PC-3 (cell line): Measurements from ENCODE around the gene EEF1A2.

ENCODE experiments used
- EZH2 ChIP-seq: fragments of 300-600 bp; sonication (generic); IDR thresholded peaks from one replicate; pipeline ENCODE4 v1.6.1; 2017; ENCODE audit warnings: antibody characterized with exemption, mild to moderate bottlenecking, low read length; ENCODE audit not compliant: unreplicated experiment
- TF ChIP-seq, protein P1 (sequence below): fragments of 300-600 bp; sonication (generic); conservative IDR thresholded peaks from 2 replicates; pipeline ENCODE4 v1.5.1; 2017; ENCODE audit warnings: antibody characterized with exemption, low read depth, mild to moderate bottlenecking, low read length

DNA sequence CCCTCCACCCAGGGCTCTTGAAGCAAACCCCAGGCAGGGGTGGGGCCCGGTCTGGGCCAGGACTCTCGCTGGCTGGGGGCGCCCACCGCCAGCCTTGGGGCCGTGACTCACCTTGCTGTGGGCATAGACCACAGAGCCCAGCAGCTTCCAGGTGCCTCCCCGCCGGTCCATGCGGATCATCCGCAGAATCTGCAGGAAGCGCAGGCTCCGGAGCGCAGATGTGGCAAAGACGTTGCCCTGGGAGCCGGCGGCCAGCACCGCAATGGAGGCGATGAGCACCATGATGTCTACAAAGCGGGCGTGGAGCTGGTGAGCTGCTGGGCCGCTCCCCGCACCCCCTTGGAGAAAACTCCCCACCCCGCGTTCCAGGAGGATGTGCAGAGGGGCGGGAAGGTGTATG is 54.3 kb downstream of the EEF1A2 start:
- TF ChIP-seq EZH2: no peak
- TF ChIP-seq, protein P1, sequence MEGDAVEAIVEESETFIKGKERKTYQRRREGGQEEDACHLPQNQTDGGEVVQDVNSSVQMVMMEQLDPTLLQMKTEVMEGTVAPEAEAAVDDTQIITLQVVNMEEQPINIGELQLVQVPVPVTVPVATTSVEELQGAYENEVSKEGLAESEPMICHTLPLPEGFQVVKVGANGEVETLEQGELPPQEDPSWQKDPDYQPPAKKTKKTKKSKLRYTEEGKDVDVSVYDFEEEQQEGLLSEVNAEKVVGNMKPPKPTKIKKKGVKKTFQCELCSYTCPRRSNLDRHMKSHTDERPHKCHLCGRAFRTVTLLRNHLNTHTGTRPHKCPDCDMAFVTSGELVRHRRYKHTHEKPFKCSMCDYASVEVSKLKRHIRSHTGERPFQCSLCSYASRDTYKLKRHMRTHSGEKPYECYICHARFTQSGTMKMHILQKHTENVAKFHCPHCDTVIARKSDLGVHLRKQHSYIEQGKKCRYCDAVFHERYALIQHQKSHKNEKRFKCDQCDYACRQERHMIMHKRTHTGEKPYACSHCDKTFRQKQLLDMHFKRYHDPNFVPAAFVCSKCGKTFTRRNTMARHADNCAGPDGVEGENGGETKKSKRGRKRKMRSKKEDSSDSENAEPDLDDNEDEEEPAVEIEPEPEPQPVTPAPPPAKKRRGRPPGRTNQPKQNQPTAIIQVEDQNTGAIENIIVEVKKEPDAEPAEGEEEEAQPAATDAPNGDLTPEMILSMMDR: no peak
